Measurements from ENCODE around the gene TCF4. TPM values are rescaled to one million over a fixed set of nuclear protein-coding genes. Genes with fewer than 3 reads are reported as not detected.

Gene TCF4
- total and polyA plus RNA-seq, 2 experiments from 2014 or later, result 77.7 to 89.2 TPM

GRCh38 chr18:55251254-55251971, 336.6 kb downstream of the TCF4 start (continued):
- TF ChIP-seq ZNF462 (CRISPR knock-in tag; IDR thresholded peaks at IDR 0.05) (no peak), CREB1 (CRISPR knock-in tag; IDR thresholded peaks at IDR 0.05; ENCODE audit: low read depth) (no peak)

GRCh38 chr18:55250768-55251173, 337.2 kb downstream of the TCF4 start:
- no peak overlapping the region for H3K4me3 ChIP-seq
- H4K20me1 ChIP-seq (replicated peaks; ENCODE audit: insufficient read depth), result no peaks in the 10 kb centered on the region
- peak overlapping the region; percentile 31 for H3K27ac Mint-ChIP-seq
- H3K36me3 ChIP-seq (ENCODE audit: insufficient read depth), result 0 out of 2 replicates have a peak, but pooled peaks cover 4% of the 10 kb centered on the region
- ATAC-seq (no peak), DNase-seq (ENCODE audit: low spot score) (no peak)
- H3K36me3 Mint-ChIP-seq (ENCODE audit: low read depth), result peaks cover 20% of the 10 kb centered on the region; the same call in 2 of the 3 replicates
- peaks cover 8% of the 10 kb centered on the region for H3K27me3 Mint-ChIP-seq (ENCODE audit: insufficient read depth, low read depth, poor library complexity)
- no peaks in the 10 kb centered on the region; the same call in 2 of the 3 replicates for H3K9me3 Mint-ChIP-seq
- H3K4me3 Mint-ChIP-seq, result no peak overlapping the region
- H3K4me2 ChIP-seq, result peak overlapping the region; percentile 63
- peak overlapping the region; percentile 52; the same call in 1 of the 2 replicates for H3K27ac ChIP-seq (ENCODE audit: low read depth)
- no peaks in the 10 kb centered on the region for H3K79me2 ChIP-seq (replicated peaks; ENCODE audit: insufficient read depth)
- no peaks in the 10 kb centered on the region for H3K9me2 ChIP-seq (ENCODE audit: insufficient read depth)
- H3K4me1 Mint-ChIP-seq, result peaks cover 27% of the 10 kb centered on the region
- no peak overlapping the region for H2AFZ ChIP-seq
- no peaks in the 10 kb centered on the region for H3F3A ChIP-seq (replicated peaks; ENCODE audit: low read depth)
- no peaks in the 10 kb centered on the region for H3K27me3 ChIP-seq (ENCODE audit: insufficient read depth)
- H3K4me1 ChIP-seq (ENCODE audit: insufficient read depth), result peaks cover 19% of the 10 kb centered on the region
- TF ChIP-seq ZNF331 (CRISPR knock-in tag; IDR thresholded peaks at IDR 0.05; ENCODE audit: low read depth), result no peak
- TF ChIP-seq STAT1 (IDR thresholded peaks at IDR 0.05; ENCODE audit: unreplicated experiment), result no peak
- no peak for TF ChIP-seq POLR2AphosphoS5 (IDR thresholded peaks at IDR 0.05; ENCODE audit: low read depth)
- no peak for TF ChIP-seq CREB1 (CRISPR knock-in tag; IDR thresholded peaks at IDR 0.05; ENCODE audit: low read depth)
- TF ChIP-seq EZH2 (IDR thresholded peaks at IDR 0.05; ENCODE audit: low read depth, unreplicated experiment), result no peak
- TF ChIP-seq EZH2phosphoT487 (IDR thresholded peaks at IDR 0.05; ENCODE audit: unreplicated experiment), result no peak
- TF ChIP-seq ZNF462 (CRISPR knock-in tag; IDR thresholded peaks at IDR 0.05), result no peak

All from GM23338 (cell line).